Measurements from ENCODE around the gene SH3PXD2B. TPM values are rescaled to one million over a fixed set of nuclear protein-coding genes. Genes with fewer than 3 reads are reported as not detected.
A peak's percentile ranks its signal among the peaks of the same experiment; 100 is the strongest.

Gene SH3PXD2B
- total RNA-seq, 2 donors from 2014 or later: 11.1 to 12.6 TPM

DNA sequence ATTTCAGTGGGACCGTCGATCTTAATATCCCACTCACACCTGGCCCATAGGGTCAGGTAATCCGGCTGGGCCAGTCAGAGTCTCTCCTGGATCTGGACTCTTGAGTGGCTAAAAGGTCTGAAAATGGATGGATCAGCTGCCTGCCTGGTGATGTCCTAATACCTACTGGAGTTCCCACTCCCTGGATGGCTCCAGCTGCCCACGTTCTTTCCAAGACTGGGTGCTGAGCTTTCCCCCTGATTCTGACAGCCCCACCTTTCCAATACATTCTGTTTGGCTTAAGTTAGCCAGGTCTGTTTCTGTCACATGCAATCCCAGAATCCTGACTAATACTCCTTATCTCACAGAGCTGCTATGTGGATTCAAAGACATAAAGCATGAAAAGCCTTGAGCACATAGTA lies 10.2 kb downstream of the SH3PXD2B start:
- ATAC-seq: no peak
- DNase-seq: no peak
- intact Hi-C loops (cut with DNase I, micrococcal nuclease): no loop called here

DNA sequence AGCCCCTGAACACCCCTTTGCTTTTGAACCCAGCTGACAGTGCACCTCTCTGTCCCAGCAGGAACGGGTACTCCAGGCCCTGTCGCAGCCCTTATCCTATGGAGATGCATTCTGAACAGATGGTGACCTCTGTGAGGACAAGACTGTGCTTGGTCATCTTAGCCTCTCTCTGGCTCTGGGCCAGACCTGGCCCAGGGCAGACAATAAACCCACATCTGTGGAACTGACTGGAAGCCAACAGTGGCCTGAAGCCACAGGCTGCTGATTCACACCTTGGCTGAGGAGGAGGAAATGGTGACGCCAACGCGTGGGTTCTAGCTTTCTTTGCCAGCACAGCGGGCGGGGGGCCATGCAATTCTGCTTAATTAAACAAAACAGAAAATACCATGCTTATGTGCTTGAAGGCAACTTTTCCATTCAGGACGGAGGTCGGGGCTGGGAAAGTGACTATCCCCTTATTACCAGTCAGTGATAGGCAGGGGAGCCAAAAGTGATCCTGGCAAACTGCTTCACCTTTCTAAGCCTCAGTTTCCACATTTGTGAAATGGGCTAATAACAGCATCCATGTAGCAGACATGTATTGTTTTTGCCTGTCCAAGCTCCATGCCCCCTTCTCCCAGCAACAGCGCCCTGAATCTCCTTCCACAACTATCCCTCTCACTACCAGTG lies 10.8 kb downstream of the SH3PXD2B start:
- intact Hi-C loops (cut with DNase I, micrococcal nuclease): no loop called here
- peak; percentile 56 to 77 for DNase-seq

DNA sequence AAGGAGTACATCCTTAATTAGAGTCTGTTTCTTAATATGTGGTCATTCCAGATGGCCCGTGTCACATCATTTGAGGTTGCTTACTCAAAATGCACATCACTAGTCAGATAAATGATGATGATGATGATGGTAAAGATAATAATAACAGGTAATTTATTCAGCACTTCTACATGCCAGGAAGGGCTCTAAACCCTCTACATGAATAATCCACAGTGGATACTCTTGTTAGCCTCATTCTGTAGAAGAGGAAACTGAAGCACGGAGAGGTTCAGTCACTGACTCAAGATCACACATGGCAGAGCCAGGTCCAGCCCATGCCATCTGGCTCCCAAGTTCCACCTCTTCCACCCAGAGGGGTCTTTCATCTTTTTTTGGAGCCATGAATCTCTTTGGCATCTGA lies 11.7 kb downstream of the SH3PXD2B start:
- DNase-seq (no peak), ATAC-seq (no peak)
- intact Hi-C loops (cut with DNase I, micrococcal nuclease): no loop called here

More for the DNA sequence above, 10.8 kb downstream of the SH3PXD2B start:
- ATAC-seq: peak; percentile 60

DNA sequence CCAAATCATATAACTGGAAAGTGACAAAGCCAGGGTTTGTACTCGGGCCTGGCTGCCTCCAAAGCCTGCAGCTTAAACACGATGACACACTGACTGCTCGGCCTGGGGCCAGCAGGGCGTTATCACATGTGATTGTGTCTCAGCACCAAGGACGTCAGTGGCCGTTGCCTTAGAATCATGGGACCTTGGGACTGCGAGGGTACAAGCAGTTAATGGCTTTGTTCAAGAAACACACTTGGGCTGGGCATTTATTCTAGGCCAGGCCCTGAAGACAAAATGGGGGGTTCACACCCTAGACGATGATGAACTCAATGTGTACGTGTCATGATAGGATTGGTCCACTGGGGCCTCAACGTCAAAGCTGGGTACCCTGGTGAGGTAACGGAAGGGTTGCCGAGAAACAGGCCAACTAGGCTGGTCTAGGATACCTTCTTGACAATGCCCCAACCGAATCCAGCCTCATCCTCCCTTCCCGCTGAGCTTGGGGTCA lies 13.0 kb downstream of the SH3PXD2B start:
- intact Hi-C loops (cut with DNase I, micrococcal nuclease): no loop called here
- DNase-seq (no peak), ATAC-seq (no peak)

DNA sequence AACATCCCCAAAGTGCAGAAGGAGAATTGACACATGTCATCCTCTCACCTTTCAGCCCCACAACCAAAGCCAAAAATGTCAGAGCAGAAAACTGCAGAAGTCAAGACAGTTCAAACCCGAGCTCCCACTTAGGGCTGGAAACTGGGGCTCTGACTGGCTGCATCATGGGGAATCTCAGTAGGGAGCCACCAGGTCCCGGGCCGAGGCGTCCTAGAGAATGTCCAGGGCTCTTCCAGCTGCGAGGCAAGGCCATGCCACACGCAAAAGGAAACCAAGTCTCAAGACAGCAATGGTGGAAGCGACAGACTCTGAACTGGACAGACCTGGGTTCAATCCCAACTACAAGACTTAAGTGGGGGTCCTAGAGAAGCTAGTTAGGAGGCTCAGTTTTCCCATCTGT lies 13.8 kb downstream of the SH3PXD2B start:
- DNase-seq: no peak

DNA sequence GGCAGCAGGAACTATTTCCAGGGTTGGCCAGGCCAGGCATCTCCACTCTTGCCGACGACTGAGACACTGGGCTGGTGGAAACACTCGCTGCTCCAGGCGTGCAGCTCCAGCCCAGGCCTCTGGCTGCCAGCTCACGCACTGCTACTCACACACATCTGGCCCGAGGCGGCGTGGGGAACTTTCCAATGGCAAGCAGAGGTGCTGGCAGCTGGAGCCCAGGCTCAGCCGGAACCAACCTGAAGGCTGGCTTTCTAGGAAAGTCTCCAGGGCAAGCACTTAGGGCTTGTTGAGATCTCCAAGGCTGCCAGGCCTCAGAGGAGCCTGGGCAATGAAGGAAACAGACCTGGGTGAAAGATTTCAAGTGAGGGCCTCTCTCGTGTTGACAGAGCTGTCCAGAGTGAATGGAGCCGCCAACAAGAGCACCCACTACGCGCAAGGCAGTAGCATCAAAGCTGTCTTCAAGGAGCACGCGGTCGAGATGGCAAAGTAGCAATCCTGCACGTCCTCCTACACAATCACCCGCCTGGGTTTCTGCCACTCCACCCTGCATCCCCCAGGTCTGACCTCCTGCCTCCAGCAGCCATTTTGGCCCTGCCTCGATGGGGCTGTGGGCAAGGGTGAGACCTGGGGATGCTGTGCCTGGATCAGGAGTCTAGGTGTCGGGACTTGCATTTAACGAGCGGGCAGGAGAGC lies 14.4 kb downstream of the SH3PXD2B start:
- no peak for DNase-seq
- ATAC-seq: no peak
- intact Hi-C loops (cut with DNase I, micrococcal nuclease): no loop called here

More for the DNA sequence above, 13.8 kb downstream of the SH3PXD2B start:
- intact Hi-C loops (cut with DNase I, micrococcal nuclease): no loop called here
- no peak for ATAC-seq

DNA sequence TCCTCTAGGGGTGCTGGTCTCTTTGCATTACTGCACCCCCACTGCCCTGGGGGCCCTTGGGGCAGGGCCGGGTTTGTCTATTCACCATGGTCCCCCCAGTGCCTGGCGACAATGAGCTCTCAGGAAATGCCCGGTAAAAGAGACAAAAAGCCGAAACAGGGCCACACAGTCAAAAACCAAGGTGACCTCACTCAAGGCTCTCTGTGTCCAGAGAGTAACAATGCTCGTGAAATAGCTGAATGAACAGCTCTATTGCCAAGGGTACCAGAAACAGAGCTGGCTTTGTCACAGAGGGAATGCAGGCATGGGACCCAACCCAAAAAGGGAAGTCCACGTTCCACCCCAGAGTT lies 16.0 kb downstream of the SH3PXD2B start:
- DNase-seq (no peak), ATAC-seq (no peak)
- intact Hi-C loops (cut with DNase I, micrococcal nuclease): no loop called here

DNA sequence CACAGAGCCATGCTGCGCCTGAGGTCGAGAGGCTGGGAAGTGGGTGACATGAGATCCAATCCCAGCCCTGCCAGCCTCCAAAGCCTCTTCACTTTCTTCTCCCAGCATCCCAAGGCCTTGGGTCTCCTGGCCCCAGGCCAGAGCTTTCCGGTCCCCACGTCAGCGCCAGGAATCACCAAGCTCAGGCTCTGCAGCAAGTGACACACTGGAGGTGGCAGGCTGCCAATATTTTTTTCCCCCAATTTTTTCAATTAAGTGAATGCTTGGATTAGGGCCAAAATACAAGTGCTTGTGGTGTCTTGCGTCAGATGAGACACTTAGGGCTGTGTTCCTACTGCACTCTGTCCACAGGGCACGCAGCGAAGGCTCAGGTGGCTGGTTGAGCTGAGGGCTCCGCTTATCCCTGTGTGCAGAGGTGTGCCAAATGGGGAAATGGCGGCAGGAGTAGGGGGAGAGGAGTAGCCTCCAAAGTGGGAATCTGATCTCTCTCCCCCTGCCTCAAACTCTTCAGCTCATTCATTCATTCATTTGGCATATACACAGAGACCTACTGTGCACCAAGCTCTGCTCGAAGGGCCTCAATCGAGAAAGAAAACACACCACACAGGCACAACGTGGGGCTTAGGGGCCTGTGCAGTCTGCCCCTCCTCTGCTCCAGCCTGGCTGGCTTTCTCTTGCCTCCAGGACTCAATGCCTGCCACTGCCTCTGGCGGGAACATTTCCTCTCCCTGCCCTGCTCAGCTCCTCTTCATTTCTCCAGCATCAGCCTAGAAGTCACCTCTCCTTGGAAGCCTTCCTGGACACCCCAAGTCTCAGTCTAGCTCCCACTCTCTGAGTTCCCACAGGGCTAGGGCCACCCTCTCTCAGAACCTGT lies 16.6 kb downstream of the SH3PXD2B start:
- no peak for DNase-seq
- intact Hi-C loops (cut with DNase I, micrococcal nuclease): no loop called here
- no peak for ATAC-seq

DNA sequence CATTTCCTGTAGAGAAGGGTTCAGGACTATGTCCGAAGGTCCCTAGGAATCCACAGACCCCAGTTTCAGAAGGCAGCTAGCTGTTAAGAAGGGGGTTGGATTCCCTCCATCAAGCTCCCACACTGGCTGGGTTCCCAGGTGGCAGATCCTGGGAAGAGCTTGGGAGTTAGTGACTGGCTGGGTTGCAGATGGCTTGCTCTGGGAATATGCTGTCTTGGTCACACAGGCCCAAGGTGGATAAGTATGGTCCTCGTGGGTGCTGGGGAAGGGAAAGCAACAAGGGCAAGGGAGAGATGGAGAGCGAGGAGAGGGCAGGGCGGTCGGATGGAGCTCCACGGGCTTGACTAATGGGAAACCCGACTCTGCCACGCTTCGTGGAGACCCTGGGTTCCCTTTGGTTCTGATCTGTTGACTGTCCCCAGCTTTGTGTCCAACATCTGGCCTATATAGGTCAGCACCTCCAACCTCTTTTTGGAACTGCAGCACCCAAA lies 17.4 kb downstream of the SH3PXD2B start:
- ATAC-seq (no peak), DNase-seq (no peak)
- intact Hi-C loops (cut with DNase I, micrococcal nuclease): no loop called here

DNA sequence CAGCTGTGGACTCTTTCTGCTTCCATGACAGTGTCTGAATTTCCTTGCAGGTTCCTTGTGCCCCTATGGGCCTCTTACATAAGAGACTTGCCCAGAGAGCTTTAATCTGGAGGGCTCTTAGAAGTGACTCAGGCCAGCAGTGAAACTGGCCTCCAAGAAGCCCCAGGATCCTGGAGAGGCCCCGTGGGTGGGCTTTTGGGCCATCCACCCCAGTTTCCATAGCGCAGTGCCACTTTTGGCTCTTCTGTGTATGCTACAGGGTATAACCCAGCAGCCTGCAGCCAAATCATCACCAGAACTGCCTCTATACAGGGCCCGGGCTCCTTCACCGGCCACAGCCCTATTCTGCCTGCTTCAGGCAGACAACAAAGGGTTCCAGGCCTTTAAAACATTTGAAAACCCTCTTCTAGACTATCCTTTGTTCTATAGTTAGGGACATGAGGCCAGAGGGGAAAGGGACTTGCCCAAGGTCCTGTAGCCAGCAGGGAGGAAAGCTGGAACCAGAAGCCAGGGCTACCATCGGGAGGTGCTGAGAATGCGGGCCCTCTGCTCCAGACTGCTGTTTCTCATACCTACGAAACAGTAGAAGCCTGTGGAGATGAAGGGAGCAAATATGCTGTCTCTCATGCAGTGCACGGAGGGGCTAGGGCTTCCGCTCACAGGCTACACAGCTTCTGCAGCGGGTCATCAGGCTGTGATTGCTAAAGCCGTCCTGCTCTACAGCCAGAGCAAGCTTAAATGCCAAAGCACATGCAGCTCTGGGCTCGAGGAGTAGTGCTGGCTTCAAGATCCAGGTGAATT lies 18.0 kb downstream of the SH3PXD2B start:
- no peak for ATAC-seq
- intact Hi-C loops (cut with DNase I, micrococcal nuclease): no loop called here

DNA sequence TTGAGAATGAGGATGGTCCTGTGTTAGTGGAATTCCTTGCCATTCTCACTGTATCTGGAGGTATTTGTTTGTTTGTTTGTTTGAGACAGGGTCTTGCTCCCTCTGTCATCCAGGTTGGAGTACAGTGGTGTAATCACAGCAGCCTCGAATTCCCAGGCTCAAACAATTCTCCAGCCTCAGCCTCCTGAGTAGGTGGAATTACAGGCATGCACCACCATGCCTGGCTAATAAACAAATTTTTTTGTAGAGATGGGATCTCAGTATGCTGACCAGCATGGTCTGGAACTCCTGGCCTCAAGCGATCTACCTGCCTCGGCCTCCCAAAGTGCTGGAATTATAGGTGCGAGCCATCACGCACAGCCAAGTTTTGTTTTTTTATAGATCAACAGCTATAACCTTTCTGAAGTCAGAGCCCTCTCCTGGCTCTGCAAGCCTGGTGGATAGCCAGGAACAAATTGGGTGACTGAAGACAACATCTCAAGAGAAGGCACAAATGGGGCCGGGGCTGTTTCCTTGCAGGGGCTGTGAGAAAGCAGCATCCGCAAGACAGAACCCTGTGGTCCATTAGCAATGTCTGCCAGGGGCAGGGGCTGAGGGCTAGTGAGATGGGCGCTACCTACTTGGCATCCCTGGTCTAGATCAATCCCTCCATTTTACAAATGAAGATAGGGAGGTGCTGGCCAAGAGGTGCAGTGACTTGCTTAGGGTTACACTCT lies 18.8 kb downstream of the SH3PXD2B start:
- intact Hi-C loops (cut with DNase I, micrococcal nuclease): no loop called here
- ATAC-seq (no peak), DNase-seq (no peak)

More for the DNA sequence above, 18.0 kb downstream of the SH3PXD2B start:
- DNase-seq: no peak

DNA sequence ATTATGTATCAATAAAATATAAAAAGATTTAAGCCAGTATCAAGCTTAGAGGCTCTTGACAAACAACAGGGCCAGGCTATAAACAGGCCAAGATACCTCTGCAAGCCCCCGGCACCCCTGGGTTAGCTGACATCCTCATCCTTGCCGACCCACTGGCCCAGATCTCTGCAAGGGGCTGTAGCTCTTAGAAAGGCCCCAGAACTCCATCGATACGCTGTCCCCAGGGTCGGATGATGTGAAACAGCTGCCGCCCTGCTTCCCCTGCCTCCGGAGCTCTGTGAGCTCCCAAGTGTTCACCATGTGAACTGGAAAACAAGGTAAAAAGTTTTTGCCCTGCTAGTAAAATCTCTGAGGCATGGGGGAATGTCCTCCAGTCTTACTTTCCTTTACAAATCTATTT lies 20.1 kb downstream of the SH3PXD2B start:
- no peak for ATAC-seq
- intact Hi-C loops (cut with DNase I, micrococcal nuclease): no loop called here
- no peak for DNase-seq

DNA sequence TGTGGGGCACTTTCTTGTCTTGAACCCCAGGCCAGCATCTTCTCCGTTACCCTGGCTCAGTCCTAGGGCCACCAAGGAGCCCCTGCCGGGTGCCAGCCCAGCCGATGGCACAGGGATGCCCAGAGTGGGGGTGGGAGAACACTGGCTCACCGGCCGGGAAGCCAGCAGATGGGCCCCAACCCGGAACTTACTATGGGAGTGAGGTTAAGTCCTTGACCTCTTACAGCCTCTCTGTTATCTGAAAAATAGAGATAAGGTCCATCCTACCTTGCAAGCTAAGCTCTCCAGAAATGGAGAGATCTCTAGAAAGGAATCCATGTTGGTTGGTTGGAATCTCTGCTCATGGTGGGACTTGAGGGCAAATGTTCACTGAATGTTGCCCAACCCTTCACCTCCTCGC lies 20.8 kb downstream of the SH3PXD2B start:
- ATAC-seq (no peak), DNase-seq (no peak)
- intact Hi-C loops (cut with DNase I, micrococcal nuclease): no loop called here

DNA sequence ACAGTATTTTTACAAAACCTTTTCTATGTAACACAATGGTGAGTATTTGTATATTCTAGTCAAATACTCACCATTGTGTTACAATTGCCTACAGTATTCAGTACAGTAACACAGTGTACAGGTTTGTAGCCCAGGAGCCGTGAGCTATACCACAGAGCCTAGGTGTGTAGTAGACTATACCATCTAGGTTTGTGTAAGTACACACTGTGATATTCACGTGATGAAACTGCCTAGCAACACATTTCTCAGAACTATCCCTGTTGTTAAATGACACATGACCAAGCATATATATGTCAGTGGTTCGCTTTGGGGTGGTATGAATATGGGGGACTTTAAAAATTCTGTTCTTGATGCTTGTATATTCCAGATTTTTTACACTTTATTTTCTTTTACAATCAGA lies 21.3 kb downstream of the SH3PXD2B start:
- intact Hi-C loops (cut with DNase I, micrococcal nuclease): no loop called here
- no peak for DNase-seq
- ATAC-seq: no peak

DNA sequence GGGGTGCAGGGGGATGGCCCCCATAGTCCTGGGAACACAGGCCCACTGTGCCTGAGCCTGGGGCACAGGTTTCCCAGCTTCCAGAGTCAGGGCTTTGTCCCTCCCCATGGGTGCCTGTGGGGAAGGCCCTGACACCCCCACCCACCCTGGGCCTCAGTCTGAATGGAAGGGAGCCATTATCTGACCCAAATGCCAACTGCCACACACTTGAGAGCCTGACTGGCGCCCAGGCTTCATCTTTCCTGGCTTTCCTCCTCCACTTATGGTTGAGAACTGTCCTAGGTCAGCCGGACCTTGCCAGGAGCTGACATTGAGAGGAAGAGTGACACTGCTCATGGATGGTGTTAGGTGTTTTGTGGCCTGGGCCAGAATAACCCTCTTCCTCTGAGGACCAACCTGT lies 24.0 kb downstream of the SH3PXD2B start:
- intact Hi-C loops (cut with DNase I, micrococcal nuclease): no loop called here
- no peak for ATAC-seq
- no peak for DNase-seq

DNA sequence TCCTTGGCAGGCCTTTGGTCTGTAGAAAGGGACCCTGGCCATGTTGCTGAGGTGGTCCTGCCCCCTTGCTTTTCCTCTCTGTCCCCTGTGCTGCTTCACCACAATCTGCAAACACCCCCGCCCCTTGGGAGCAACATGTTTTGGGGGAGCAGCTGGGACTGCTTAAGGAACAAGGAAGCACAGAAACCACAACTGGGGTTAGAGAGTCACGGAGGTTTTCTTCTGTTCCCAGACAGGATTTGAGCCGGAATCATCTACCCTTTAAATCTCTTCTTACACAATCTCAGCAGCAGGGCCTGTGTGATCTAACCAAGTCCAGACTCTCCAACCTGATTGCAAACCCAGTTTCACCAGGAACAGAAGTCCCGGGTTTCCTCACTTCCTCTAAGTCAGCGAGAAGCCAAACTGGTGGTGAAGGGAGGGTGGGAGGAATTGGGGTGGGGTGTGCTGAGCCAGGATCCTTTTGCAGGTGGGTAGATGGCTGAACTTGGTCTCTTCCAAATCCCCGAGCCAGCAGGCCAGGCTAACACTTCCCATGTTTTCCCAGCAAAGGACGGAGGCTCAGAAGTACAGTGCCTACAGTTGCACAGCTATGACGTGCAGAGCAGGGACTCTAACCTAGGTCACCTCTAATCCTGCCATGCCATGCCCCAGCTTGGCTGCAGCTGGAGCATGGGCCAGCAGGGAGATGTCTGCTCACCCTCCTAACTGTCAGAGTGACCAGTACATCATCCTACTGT lies 25.0 kb downstream of the SH3PXD2B start:
- intact Hi-C loops (cut with DNase I, micrococcal nuclease): no loop called here
- DNase-seq: no peak
- peak; percentile 24 for ATAC-seq
